SK-N-SH (cell line): ENCODE results near the gene SPSB4.

Source experiments
- CTCF ChIP-seq: fragments of 200-600 bp; sonication (generic); IDR thresholded peaks from 2 replicates; pipeline ENCODE4 v1.6.1; 2017; ENCODE audit warnings: antibody characterized with exemption, mild to moderate bottlenecking, moderate library complexity
- EZH2phosphoT487 ChIP-seq: fragments of 200-600 bp; sonication (generic); IDR thresholded peaks from 2 replicates; pipeline ENCODE4 v1.6.1; 2017; ENCODE audit warnings: low read depth, mixed run types, mild to moderate bottlenecking, antibody characterized with exemption, moderate library complexity, borderline replicate concordance
- GABPA ChIP-seq: IDR thresholded peaks from 2 replicates; pipeline ENCODE4 v1.4.0; 2012; ENCODE audit warnings: low read depth, mild to moderate bottlenecking
- TF ChIP-seq, protein P1 (sequence below): IDR thresholded peaks from 2 replicates; pipeline ENCODE4 v1.4.0; 2012; ENCODE audit warnings: low read depth

DNA sequence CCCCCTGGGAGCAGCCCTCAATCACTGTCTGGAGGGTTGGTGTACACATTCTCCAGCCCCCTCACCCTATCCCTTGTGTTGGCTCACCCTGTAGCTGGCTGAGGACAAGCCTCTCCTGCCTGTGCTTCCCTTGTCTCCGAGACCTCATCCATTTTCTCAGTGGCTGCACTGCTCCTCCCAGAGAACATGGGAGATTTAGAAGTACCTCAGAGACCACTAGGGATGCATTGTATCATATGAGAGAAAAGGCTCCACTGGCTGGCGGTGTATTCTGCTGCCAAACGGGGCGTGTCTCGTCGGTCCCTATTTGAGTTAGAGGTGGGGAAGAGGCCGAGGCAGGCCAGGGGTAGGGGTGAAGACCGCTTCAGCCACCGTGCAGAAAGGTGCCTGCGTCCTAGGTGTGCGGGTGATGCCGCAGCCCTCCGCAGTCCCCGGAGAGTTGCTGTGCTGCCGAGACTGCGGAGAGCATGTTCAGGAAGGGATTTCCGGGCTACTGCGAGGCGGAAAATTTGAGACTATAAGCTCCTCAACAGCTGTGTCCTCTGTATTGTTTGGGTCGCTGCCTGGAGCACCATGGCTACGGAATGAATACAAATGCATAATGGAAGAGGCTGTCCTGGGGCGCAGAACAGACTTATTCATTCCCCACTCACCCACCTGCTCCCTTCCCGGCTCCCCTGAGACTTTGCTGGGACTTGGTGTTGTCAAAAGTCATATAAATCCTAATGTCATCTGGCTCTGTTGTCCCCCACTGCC lies 43.8 kb downstream of the SPSB4 start:
- no peak for TF ChIP-seq CTCF
- no peak for TF ChIP-seq EZH2phosphoT487
- TF ChIP-seq, protein P1, sequence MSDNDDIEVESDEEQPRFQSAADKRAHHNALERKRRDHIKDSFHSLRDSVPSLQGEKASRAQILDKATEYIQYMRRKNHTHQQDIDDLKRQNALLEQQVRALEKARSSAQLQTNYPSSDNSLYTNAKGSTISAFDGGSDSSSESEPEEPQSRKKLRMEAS, result no peak
- no peak for TF ChIP-seq GABPA
